Ecto neural progenitor cell (in vitro differentiated cells): Measurements from ENCODE around the gene PPCDC.

Source experiments
- DNase-seq: peaks from one replicate; pipeline ENCODE4 v3.0.0-alpha.2; 2018; ENCODE audit warnings: low spot score

The PPCDC gene

GRCh38 chr15:75016431-75016830 is 7.0 kb upstream of the PPCDC start:
- DNase-seq, result no peak

- DNase-seq, result no peak
Measured at GRCh38 chr15:75019916-75020315, 3.5 kb upstream of the PPCDC start.

GRCh38 chr15:75021341-75021740 is 2.0 kb upstream of the PPCDC start:
- DNase-seq, result no peak

GRCh38 chr15:75022783-75023180 is 608 bp upstream of the PPCDC start:
- DNase-seq, result no peak

- DNase-seq, result no peak
Measured at GRCh38 chr15:75023872-75024636, 664 bp downstream of the PPCDC start.

GRCh38 chr15:75025107-75025506 is 1.7 kb downstream of the PPCDC start:
- no peak for DNase-seq

GRCh38 chr15:75025548-75026260 is 2.3 kb downstream of the PPCDC start:
- no peak for DNase-seq

- DNase-seq, result no peak
Measured at GRCh38 chr15:75027551-75027950, 4.2 kb downstream of the PPCDC start.

- DNase-seq, result no peak
Measured at GRCh38 chr15:75028991-75029377, 5.6 kb downstream of the PPCDC start.

- DNase-seq, result peak; percentile 93
Measured at GRCh38 chr15:75029378-75030022, 6.1 kb downstream of the PPCDC start.

- no peak for DNase-seq
Measured at GRCh38 chr15:75030023-75030413, 6.6 kb downstream of the PPCDC start.

- DNase-seq, result no peak
Measured at GRCh38 chr15:75030424-75030823, 7.0 kb downstream of the PPCDC start.

GRCh38 chr15:75031848-75032247 is 8.5 kb downstream of the PPCDC start:
- DNase-seq, result no peak

- no peak for DNase-seq
Measured at GRCh38 chr15:75032395-75032794, 9.0 kb downstream of the PPCDC start.

- DNase-seq, result no peak
Measured at GRCh38 chr15:75033809-75034208, 10.4 kb downstream of the PPCDC start.

GRCh38 chr15:75034615-75035014 is 11.2 kb downstream of the PPCDC start:
- no peak for DNase-seq

- DNase-seq, result no peak
Measured at GRCh38 chr15:75036212-75036616, 12.8 kb downstream of the PPCDC start.

- DNase-seq, result no peak
Measured at GRCh38 chr15:75037685-75038084, 14.3 kb downstream of the PPCDC start.

- DNase-seq, result no peak
Measured at GRCh38 chr15:75038231-75038630, 14.8 kb downstream of the PPCDC start.

- DNase-seq, result peak; percentile 52
Measured at GRCh38 chr15:75042730-75043508, 19.5 kb downstream of the PPCDC start.

GRCh38 chr15:75043509-75044257 is 20.3 kb downstream of the PPCDC start:
- no peak for DNase-seq
